Peyer's patch (tissue), 4 donors: ENCODE measurements around the gene C3orf70. TPM values are rescaled to one million over a fixed set of nuclear protein-coding genes. Genes with fewer than 3 reads are reported as not detected.
A peak's percentile ranks its signal among the peaks of the same experiment; 100 is the strongest.

Experiments
- DNase-seq, 3 donors: peaks; one replicate each; pipeline ENCODE4 v3.0.0-alpha.2; 2017 to 2019
- H3K27ac ChIP-seq, 4 donors: fragments of 200-600 bp; sonication (generic); one replicate each; pipeline ENCODE4 v1.5.1; 2016 to 2019
- H3K27me3 ChIP-seq, 2 donors: fragments of 200-600 bp; sonication (generic); one replicate each; pipeline ENCODE4 v1.5.1; 2019
- H3K36me3 ChIP-seq, 3 donors: fragments of 200-600 bp; sonication (generic); one replicate each; pipeline ENCODE4 v1.5.1; 2016 to 2019
- H3K4me1 ChIP-seq, 4 donors: fragments of 200-600 bp; sonication (generic); one replicate each; pipeline ENCODE4 v1.5.1; 2016 to 2019
- H3K4me3 ChIP-seq, 4 donors: fragments of 200-600 bp; sonication (generic); 1 replicate in 3 of 4; 2 replicates in 1 of 4; pipeline ENCODE4 v1.5.1; 2016 to 2019; ENCODE audit warnings: mild to moderate bottlenecking in 1 of 4
- H3K9me3 ChIP-seq, 4 donors: fragments of 200-600 bp; sonication (generic); one replicate each; pipeline ENCODE4 v1.5.1; 2016 to 2019; ENCODE audit warnings: mild to moderate bottlenecking in 1 of 4
- POLR2A ChIP-seq, 2 donors: fragments of 450-650 bp; IDR thresholded peaks; one replicate each; pipeline ENCODE4 v1.5.1; 2017; ENCODE audit warnings: antibody characterized with exemption in 2 of 2, mild to moderate bottlenecking in 2 of 2, moderate library complexity in 2 of 2
- total RNA-seq, 4 donors: library from RNA; depleted of rRNA; stranded (reverse); fragments of >200 nt; gene quantifications; one replicate each; pipeline ENCODE4 v1.1.0, GENCODE V29; 2016
- TF ChIP-seq, protein P1 (sequence below), 6 experiments: fragments of 450-650 bp in 4 of 6; fragments of 200-600 bp in 2 of 6; sonication (generic) in 1 of 6; IDR thresholded peaks; one replicate each; pipeline ENCODE4 v1.5.1; 2017 to 2019; ENCODE audit warnings: antibody characterized with exemption in 6 of 6, mild to moderate bottlenecking in 3 of 6, moderate library complexity in 1 of 6

The C3orf70 gene
- total RNA-seq, 4 donors from 2014 or later: 4.1 to 6.5 (median 5.5) TPM

GRCh38 chr3:185155678-185156077, 2.8 kb upstream of the C3orf70 start:
- Histone ChIP-seq H3K4me1 (peaks cover 0 to 16% (median 4%) of the 10 kb centered on the region in 4 donors), H3K4me3 (no peak overlapping the region), H3K27me3 (no peaks in the 10 kb centered on the region), H3K27ac (no peak overlapping the region), H3K9me3 (no peaks in the 10 kb centered on the region), H3K36me3 (no peaks in the 10 kb centered on the region)
- no peak for TF ChIP-seq POLR2A (IDR thresholded peaks at IDR 0.05)
- TF ChIP-seq, protein P1, sequence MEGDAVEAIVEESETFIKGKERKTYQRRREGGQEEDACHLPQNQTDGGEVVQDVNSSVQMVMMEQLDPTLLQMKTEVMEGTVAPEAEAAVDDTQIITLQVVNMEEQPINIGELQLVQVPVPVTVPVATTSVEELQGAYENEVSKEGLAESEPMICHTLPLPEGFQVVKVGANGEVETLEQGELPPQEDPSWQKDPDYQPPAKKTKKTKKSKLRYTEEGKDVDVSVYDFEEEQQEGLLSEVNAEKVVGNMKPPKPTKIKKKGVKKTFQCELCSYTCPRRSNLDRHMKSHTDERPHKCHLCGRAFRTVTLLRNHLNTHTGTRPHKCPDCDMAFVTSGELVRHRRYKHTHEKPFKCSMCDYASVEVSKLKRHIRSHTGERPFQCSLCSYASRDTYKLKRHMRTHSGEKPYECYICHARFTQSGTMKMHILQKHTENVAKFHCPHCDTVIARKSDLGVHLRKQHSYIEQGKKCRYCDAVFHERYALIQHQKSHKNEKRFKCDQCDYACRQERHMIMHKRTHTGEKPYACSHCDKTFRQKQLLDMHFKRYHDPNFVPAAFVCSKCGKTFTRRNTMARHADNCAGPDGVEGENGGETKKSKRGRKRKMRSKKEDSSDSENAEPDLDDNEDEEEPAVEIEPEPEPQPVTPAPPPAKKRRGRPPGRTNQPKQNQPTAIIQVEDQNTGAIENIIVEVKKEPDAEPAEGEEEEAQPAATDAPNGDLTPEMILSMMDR (IDR thresholded peaks at IDR 0.05): no peak
- no peak for DNase-seq

DNA sequence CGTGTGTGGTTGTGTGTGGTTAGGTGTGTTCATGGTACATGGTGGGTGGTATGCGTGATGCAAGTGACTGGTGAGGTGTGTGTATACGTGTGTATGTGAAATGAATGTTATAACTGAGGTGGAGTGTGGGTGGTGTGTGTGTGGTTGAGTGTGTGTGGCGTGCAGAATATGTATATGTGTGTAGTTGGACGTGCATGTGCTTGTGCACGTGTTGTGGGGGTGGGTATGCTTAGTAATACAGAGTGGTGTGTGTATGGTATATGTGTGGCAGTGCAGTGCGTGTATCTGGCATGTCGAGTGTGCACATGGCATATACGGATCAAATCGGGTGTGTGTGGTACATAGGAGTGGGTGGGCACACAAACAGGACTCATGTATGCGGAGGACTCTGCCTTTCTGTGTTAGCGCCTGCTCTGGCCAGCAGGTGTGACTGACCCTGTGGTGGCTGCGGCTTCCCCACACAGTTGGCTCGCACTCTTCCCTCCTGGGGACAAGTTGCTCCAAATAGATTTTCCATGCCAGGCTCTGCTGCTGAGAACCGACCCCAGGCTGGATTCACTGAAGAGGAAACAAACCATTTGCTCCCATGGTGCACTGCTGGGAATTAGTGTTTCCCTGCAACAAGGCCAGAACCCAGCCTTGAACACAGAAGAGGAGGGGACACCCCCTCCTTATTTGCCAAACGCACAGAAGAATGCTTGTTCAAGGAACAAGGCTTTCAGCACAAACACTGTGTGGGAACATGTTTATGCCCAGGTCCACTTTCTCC, 1.2 kb upstream of the C3orf70 start:
- Histone ChIP-seq H3K9me3 (no peaks in the 10 kb centered on the region), H3K4me3 (peak overlapping the region in 2 of 4 donors; percentile 65 to 75), H3K4me1 (peaks cover 0 to 19% (median 4%) of the 10 kb centered on the region in 4 donors), H3K36me3 (no peaks in the 10 kb centered on the region), H3K27me3 (no peaks in the 10 kb centered on the region), H3K27ac (peak overlapping the region in 1 of 4 donors; percentile 88)
- TF ChIP-seq POLR2A (IDR thresholded peaks at IDR 0.05): no peak
- TF ChIP-seq, protein P1 (IDR thresholded peaks at IDR 0.05): no peak
- no peak for DNase-seq

DNA sequence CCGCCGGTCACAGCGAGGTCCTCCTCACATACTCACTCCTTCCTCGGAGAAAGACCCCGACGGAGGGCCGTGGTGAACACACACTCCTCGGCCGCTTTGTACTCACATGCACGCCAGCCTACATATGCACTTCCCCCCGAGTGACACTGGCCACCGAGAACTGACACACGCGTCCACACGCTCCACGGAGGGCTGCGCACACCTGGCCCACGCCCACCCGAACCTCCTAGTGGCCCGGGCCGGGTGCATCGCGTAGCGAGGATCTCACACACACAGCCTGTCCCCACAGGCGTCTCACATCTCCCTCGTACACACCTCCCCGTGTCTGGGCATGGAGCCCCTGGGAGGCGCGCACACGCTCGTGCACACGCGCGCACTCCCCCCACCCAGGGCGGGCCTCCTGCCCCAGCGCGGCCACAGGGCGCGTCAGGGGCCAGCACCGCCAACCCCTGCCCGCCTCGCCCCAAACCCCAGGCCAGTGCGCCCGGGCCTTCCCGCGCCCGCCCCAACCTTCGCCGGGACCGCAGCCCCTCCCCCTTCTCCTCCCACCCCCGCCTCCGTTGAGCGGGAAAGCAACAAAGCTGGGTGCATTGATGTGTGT, 411 bp upstream of the C3orf70 start:
- peaks cover 0 to 19% (median 4%) of the 10 kb centered on the region in 4 donors for H3K4me1 ChIP-seq
- H3K36me3 ChIP-seq: no peaks in the 10 kb centered on the region
- no peaks in the 10 kb centered on the region for H3K27me3 ChIP-seq
- no peak for DNase-seq
- H3K4me3 ChIP-seq: peak overlapping the region; percentile 42 to 75 (median 60)
- TF ChIP-seq, protein P1 (IDR thresholded peaks at IDR 0.05): no peak
- no peak for TF ChIP-seq POLR2A (IDR thresholded peaks at IDR 0.05)
- H3K9me3 ChIP-seq: no peaks in the 10 kb centered on the region
- H3K27ac ChIP-seq: peak overlapping the region in 3 of 4 donors; percentile 10 to 92 (median 88)

- Histone ChIP-seq H3K4me3 (peak overlapping the region; percentile 42 to 75 (median 60)), H3K27me3 (no peaks in the 10 kb centered on the region), H3K27ac (peak overlapping the region; percentile 63 to 92 (median 76)), H3K4me1 (peaks cover 0 to 19% (median 4%) of the 10 kb centered on the region in 4 donors), H3K36me3 (no peaks in the 10 kb centered on the region), H3K9me3 (no peaks in the 10 kb centered on the region)
- TF ChIP-seq, protein P1 (IDR thresholded peaks at IDR 0.05): no peak
- TF ChIP-seq POLR2A (IDR thresholded peaks at IDR 0.05): no peak
- no peak for DNase-seq
Measured at GRCh38 chr3:185151964-185152409, 873 bp downstream of the C3orf70 start.

DNA sequence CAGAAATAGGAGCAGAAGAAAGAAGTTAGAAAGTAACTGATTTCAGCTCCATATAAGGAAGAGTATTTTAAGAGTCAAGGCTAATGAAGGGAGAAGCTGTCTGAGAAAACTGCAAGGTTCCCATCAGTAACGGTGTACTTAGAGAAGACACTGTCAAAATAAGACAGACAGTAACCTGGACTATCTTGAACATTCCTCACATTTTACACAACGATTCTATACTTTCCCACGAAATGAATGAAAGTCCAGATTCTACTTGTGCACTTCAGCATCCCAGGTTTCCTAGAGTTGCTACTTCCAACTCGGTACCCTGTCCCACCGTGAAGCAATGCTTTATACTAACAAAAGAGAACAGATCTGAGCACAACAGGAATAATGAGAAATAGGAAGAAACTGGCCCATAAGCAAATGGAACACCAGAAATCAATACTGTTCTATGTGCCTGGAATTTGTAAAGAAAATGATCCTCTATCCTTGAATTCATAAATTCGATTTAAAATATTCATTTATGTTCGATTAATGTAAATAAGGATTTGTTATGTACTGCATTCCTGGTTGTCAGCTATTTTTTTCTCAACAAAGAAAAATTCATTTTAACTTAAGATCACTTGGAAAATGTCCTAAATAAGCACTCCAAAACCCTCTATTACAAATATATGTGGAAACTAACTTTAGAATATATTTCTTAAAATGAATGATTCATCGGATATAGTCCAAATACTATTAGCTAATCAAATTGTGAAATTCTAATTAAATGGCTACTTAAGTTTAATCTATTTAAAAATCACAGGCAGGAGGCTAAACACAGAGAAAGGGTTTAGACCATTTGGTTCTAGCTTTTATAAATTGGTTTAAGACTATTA, 1.5 kb downstream of the C3orf70 start:
- no peaks in the 10 kb centered on the region for H3K36me3 ChIP-seq
- no peak for DNase-seq
- H3K9me3 ChIP-seq: no peaks in the 10 kb centered on the region
- H3K4me1 ChIP-seq: peaks cover 0 to 19% (median 4%) of the 10 kb centered on the region in 4 donors
- peak overlapping the region in 1 of 4 donors; percentile 88 for H3K27ac ChIP-seq
- no peaks in the 10 kb centered on the region for H3K27me3 ChIP-seq
- TF ChIP-seq, protein P1 (IDR thresholded peaks at IDR 0.05): no peak
- no peak for TF ChIP-seq POLR2A (IDR thresholded peaks at IDR 0.05)
- peak overlapping the region in 2 of 4 donors; percentile 65 to 75 for H3K4me3 ChIP-seq
